Measurements from ENCODE around the gene PCSK6. TPM values are rescaled to one million over a fixed set of nuclear protein-coding genes. Genes with fewer than 3 reads are reported as not detected.

The PCSK6 gene
- total RNA-seq, 1 experiment from 2014 or later = 26.3 TPM

- no peaks in the 10 kb centered on the region for H3K4me1 ChIP-seq (replicated peaks; ENCODE audit: insufficient read depth)
- H3K27ac ChIP-seq = no peak overlapping the region
- no peak overlapping the region for H3K4me3 ChIP-seq
- H3K36me3 ChIP-seq (ENCODE audit: low read depth) = no peaks in the 10 kb centered on the region
- intact Hi-C loops (cut with micrococcal nuclease; ENCODE audit: unreplicated experiment) = no loop called here
- ChIA-PET CTCF (no interaction called here), POLR2A (ENCODE audit: unreplicated experiment) (no interaction called here)
- H4K20me1 ChIP-seq (ENCODE audit: insufficient read depth) = no peaks in the 10 kb centered on the region; the same call in 1 of the 2 replicates
- H3K79me2 ChIP-seq (ENCODE audit: low read depth) = no peaks in the 10 kb centered on the region
- TF ChIP-seq CTCF (conservative IDR thresholded peaks at IDR 0.05) = no peak
- no peak for TF ChIP-seq EZH2 (IDR thresholded peaks at IDR 0.05; ENCODE audit: low read depth)
- no TSS peak for BruUV-seq (replicated peaks)
- H3K4me2 ChIP-seq = no peak overlapping the region
- H3K9me2 ChIP-seq (ENCODE audit: insufficient read depth) = no peaks in the 10 kb centered on the region
- H3K9me3 ChIP-seq (ENCODE audit: insufficient read depth, low read depth) = no peaks in the 10 kb centered on the region
- no peaks in the 10 kb centered on the region for H3K27me3 ChIP-seq (ENCODE audit: insufficient read depth, low read depth)
- no peak overlapping the region for H2AFZ ChIP-seq
- DNase-seq = no peak
- no peaks in the 10 kb centered on the region for H3F3A ChIP-seq (ENCODE audit: insufficient read depth, low read depth)
Measured at GRCh38 chr15:101372149-101372577, 117.3 kb downstream of the PCSK6 start.

GRCh38 chr15:101371519-101371918 lies 118.0 kb downstream of the PCSK6 start:
- H3K9me3 ChIP-seq (ENCODE audit: insufficient read depth, low read depth) = no peaks in the 10 kb centered on the region
- H3K4me3 ChIP-seq = no peak overlapping the region
- no peak overlapping the region for H3K4me2 ChIP-seq
- TF ChIP-seq EZH2 (IDR thresholded peaks at IDR 0.05; ENCODE audit: low read depth) = no peak
- TF ChIP-seq CTCF (conservative IDR thresholded peaks at IDR 0.05) = no peak
- no peaks in the 10 kb centered on the region for H3K27me3 ChIP-seq (ENCODE audit: insufficient read depth, low read depth)
- H2AFZ ChIP-seq = no peak overlapping the region
- ChIA-PET CTCF (no interaction called here), POLR2A (ENCODE audit: unreplicated experiment) (no interaction called here)
- H3F3A ChIP-seq (ENCODE audit: insufficient read depth, low read depth) = no peaks in the 10 kb centered on the region
- H3K36me3 ChIP-seq (ENCODE audit: low read depth) = no peaks in the 10 kb centered on the region
- H3K9me2 ChIP-seq (ENCODE audit: insufficient read depth) = no peaks in the 10 kb centered on the region
- no TSS peak for BruUV-seq (replicated peaks)
- DNase-seq = no peak
- no peaks in the 10 kb centered on the region; the same call in 1 of the 2 replicates for H4K20me1 ChIP-seq (ENCODE audit: insufficient read depth)
- intact Hi-C loops (cut with micrococcal nuclease; ENCODE audit: unreplicated experiment) = no loop called here
- H3K27ac ChIP-seq = no peak overlapping the region
- no peaks in the 10 kb centered on the region for H3K4me1 ChIP-seq (replicated peaks; ENCODE audit: insufficient read depth)
- no peaks in the 10 kb centered on the region for H3K79me2 ChIP-seq (ENCODE audit: low read depth)

GRCh38 chr15:101371081-101371480 lies 118.4 kb downstream of the PCSK6 start:
- H3K9me3 ChIP-seq (ENCODE audit: insufficient read depth, low read depth) = no peaks in the 10 kb centered on the region
- intact Hi-C loops (cut with micrococcal nuclease; ENCODE audit: unreplicated experiment) = no loop called here
- no peaks in the 10 kb centered on the region; the same call in 1 of the 2 replicates for H4K20me1 ChIP-seq (ENCODE audit: insufficient read depth)
- POLR2A ChIA-PET (ENCODE audit: unreplicated experiment) = no interaction called here
- no peaks in the 10 kb centered on the region for H3K27me3 ChIP-seq (ENCODE audit: insufficient read depth, low read depth)
- no peak overlapping the region for H2AFZ ChIP-seq
- no peaks in the 10 kb centered on the region for H3K9me2 ChIP-seq (ENCODE audit: insufficient read depth)
- BruUV-seq (replicated peaks) = no TSS peak
- no peak overlapping the region for H3K4me3 ChIP-seq
- TF ChIP-seq EZH2 (IDR thresholded peaks at IDR 0.05; ENCODE audit: low read depth) (no peak), CTCF (conservative IDR thresholded peaks at IDR 0.05) (no peak)
- H3K36me3 ChIP-seq (ENCODE audit: low read depth) = no peaks in the 10 kb centered on the region
- DNase-seq = no peak
- H3F3A ChIP-seq (ENCODE audit: insufficient read depth, low read depth) = no peaks in the 10 kb centered on the region
- CTCF ChIA-PET = no interaction called here
- H3K27ac ChIP-seq = no peak overlapping the region
- H3K4me2 ChIP-seq = no peak overlapping the region
- H3K4me1 ChIP-seq (replicated peaks; ENCODE audit: insufficient read depth) = no peaks in the 10 kb centered on the region
- H3K79me2 ChIP-seq (ENCODE audit: low read depth) = no peaks in the 10 kb centered on the region
